Chondrocyte (in vitro differentiated cells): ENCODE data around the gene ADAMTSL1. TPM values are rescaled to one million over a fixed set of nuclear protein-coding genes. Genes with fewer than 3 reads are reported as not detected.
"Not testable (repeated sequence)": the region's sequence is repeated elsewhere in the genome, so short reads cannot be mapped to it uniquely, and the experiment has no call there.

Source experiments
- DNase-seq: peaks from one replicate; pipeline ENCODE4 v3.0.0; 2021; ENCODE audit warnings: mixed read lengths, low spot score
- H3K27ac Mint-ChIP-seq: one replicate; pipeline ENCODE4 v1.8.0; 2021; ENCODE audit warnings: mild to moderate bottlenecking, moderate library complexity, mixed read lengths; ENCODE audit not compliant: unreplicated experiment
- H3K27me3 Mint-ChIP-seq: 2 replicates; pipeline ENCODE4 v1.8.0; 2021; ENCODE audit warnings: low read depth, mixed read lengths
- H3K36me3 Mint-ChIP-seq: 2 replicates; pipeline ENCODE4 v1.8.0; 2021; ENCODE audit warnings: low read depth, mixed read lengths
- H3K4me1 Mint-ChIP-seq: 2 replicates; pipeline ENCODE4 v1.8.0; 2021; ENCODE audit warnings: low read depth, mild to moderate bottlenecking, mixed read lengths
- H3K4me3 Mint-ChIP-seq: one replicate; pipeline ENCODE4 v1.8.0; 2021; ENCODE audit warnings: mild to moderate bottlenecking, moderate library complexity, mixed read lengths; ENCODE audit not compliant: unreplicated experiment
- H3K9me3 Mint-ChIP-seq: 2 replicates; pipeline ENCODE4 v1.8.0; 2021; ENCODE audit warnings: low read depth, mixed read lengths
- total RNA-seq: library from RNA; stranded (reverse); gene quantifications from 3 replicates; pipeline ENCODE4 v1.2.1, GENCODE V29; 2021
- TF ChIP-seq, protein P1 (sequence below): fragments of 200-600 bp; sonication (generic); IDR thresholded peaks from 2 replicates; pipeline ENCODE4 v1.5.0; 2021; ENCODE audit warnings: antibody characterized with exemption, mild to moderate bottlenecking, moderate library complexity

The ADAMTSL1 gene
- total RNA-seq, 1 donor from 2014 or later, result 1.0 TPM

DNA sequence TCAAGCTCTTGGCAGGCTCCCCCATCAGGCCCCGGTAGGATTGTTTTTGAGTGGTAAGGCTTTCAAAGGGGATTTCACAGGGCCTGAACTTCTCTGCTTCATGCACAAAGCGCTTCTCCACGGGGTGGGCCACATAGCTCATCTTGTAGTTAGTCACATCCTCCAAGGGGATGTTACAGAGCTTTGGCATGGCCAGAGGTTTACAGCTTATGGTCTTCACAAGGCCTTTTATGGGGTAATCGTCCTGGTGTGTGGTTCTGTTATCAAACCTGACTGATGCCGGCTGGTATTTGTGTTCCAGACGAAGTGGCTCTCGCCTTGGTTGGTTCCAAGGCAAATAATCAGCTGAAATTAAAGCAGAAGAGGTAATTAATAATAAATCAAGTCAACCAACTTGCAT is 454.8 kb downstream of the ADAMTSL1 start:
- TF ChIP-seq, protein P1, sequence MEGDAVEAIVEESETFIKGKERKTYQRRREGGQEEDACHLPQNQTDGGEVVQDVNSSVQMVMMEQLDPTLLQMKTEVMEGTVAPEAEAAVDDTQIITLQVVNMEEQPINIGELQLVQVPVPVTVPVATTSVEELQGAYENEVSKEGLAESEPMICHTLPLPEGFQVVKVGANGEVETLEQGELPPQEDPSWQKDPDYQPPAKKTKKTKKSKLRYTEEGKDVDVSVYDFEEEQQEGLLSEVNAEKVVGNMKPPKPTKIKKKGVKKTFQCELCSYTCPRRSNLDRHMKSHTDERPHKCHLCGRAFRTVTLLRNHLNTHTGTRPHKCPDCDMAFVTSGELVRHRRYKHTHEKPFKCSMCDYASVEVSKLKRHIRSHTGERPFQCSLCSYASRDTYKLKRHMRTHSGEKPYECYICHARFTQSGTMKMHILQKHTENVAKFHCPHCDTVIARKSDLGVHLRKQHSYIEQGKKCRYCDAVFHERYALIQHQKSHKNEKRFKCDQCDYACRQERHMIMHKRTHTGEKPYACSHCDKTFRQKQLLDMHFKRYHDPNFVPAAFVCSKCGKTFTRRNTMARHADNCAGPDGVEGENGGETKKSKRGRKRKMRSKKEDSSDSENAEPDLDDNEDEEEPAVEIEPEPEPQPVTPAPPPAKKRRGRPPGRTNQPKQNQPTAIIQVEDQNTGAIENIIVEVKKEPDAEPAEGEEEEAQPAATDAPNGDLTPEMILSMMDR, result no peak
- no peak for DNase-seq
- H3K4me3 Mint-ChIP-seq, result no peak overlapping the region
- H3K36me3 Mint-ChIP-seq, result no peaks in the 10 kb centered on the region
- no peaks in the 10 kb centered on the region for H3K27me3 Mint-ChIP-seq
- H3K4me1 Mint-ChIP-seq, result no peaks in the 10 kb centered on the region
- no peaks in the 10 kb centered on the region for H3K9me3 Mint-ChIP-seq
- no peak overlapping the region for H3K27ac Mint-ChIP-seq

DNA sequence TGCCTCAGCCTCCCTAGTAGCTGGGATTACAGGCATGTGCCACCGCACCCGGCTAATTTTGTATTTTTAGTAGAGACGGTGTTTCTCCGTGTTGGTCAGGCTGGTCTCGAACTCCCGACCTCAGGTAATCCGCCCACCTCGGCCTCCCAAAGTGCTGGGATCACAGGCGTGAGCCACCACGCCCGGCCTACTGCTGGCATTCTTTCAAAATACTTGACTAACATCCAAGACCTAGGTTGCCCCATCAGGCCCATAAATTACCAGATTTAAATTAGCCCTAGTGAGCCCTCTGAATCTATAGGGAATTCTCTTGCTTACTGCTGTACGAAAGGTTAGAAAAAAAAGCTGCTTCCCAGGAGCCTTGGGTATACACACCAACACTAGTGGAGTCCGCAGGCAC is 456.7 kb downstream of the ADAMTSL1 start:
- H3K27ac Mint-ChIP-seq, DNase-seq, H3K4me3 Mint-ChIP-seq: not testable (repeated sequence)

DNA sequence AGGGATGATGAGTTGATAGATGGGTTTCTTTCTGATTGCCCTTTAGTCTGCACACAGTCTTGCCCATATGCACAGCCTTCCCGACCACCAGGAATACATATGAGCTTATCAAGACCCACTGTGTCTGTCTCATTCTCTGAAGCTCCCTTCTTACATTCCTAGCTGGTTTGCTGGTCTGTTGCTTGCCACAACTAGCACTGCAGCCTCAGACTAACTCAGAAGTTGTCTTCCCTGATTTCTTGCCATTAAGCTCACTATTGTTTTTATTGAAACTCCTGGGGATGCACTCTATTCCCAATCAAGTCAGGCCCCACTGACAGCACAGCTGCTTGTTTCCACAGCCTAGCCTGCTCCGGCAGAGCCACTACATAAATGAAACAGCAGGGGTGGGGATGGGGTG is 461.6 kb downstream of the ADAMTSL1 start:
- DNase-seq, result no peak
- Mint-ChIP-seq H3K36me3 (no peaks in the 10 kb centered on the region), H3K4me1 (no peaks in the 10 kb centered on the region), H3K4me3 (no peak overlapping the region), H3K27ac (no peak overlapping the region), H3K9me3 (peaks cover 6% of the 10 kb centered on the region), H3K27me3 (no peaks in the 10 kb centered on the region)
- TF ChIP-seq, protein P1, result no peak

More for the DNA sequence above, 456.7 kb downstream of the ADAMTSL1 start:
- H3K9me3 Mint-ChIP-seq, H3K27me3 Mint-ChIP-seq, H3K36me3 Mint-ChIP-seq, H3K4me1 Mint-ChIP-seq: not testable (repeated sequence)

DNA sequence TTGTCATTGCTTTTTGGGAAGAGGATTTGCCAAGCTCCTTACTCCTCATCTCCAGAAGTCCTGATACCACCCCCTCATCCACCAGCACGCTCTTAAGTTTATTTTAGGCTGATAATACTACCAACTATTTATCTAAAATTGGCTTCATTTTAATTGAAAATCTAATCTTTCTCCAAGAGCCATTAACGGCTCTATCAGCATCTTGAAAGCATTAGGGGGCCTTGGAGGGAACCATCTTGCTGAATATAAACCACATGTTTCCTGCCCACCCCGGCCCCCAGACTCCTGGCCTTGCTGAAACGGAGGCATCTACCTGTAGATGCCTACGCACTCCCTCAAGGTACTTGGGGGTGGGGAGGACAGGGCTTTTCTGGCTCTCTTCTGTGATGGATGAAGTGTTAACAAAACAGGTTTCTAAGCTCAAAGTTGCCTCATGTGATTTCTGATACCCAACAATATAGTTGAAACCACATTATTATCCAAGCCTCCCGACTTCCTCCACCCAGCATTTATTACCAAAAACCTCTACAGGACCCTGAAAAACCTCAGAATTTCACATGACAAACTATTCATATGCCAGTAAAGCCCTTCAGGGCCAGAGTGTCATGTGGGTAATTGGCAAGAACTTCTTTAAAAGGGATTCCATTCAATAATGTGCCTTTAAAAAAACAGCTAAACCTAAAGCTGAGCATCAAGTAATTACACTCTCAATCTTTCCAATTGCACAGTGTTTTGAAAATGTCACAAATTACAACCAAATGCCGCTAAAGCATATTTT is 462.3 kb downstream of the ADAMTSL1 start:
- H3K4me3 Mint-ChIP-seq, result no peak overlapping the region
- no peaks in the 10 kb centered on the region for H3K4me1 Mint-ChIP-seq
- no peak for DNase-seq
- no peaks in the 10 kb centered on the region for H3K36me3 Mint-ChIP-seq
- no peak overlapping the region for H3K27ac Mint-ChIP-seq
- peaks cover 6% of the 10 kb centered on the region for H3K9me3 Mint-ChIP-seq
- TF ChIP-seq, protein P1, result no peak
- no peaks in the 10 kb centered on the region for H3K27me3 Mint-ChIP-seq

GRCh38 chr9:18939943-18940342 is 466.0 kb downstream of the ADAMTSL1 start:
- H3K4me1 Mint-ChIP-seq, result no peaks in the 10 kb centered on the region
- DNase-seq, result no peak
- no peaks in the 10 kb centered on the region for H3K9me3 Mint-ChIP-seq
- TF ChIP-seq, protein P1, result no peak
- peaks cover 6% of the 10 kb centered on the region for H3K27me3 Mint-ChIP-seq
- no peak overlapping the region for H3K4me3 Mint-ChIP-seq
- H3K36me3 Mint-ChIP-seq, result no peaks in the 10 kb centered on the region
- no peak overlapping the region for H3K27ac Mint-ChIP-seq
